Neural crest cell (in vitro differentiated cells): ENCODE results near the gene TRIM69. TPM values are rescaled to one million over a fixed set of nuclear protein-coding genes. Genes with fewer than 3 reads are reported as not detected.
"Not testable (repeated sequence)": the region's sequence is repeated elsewhere in the genome, so short reads cannot be mapped to it uniquely, and the experiment has no call there.

Experiments used
- DNase-seq: peaks from one replicate; pipeline ENCODE4 v3.0.0; 2021; ENCODE audit warnings: low read depth, mixed read lengths, low spot score
- H3K27ac Mint-ChIP-seq: one replicate; pipeline ENCODE4 v1.8.0; 2021; ENCODE audit warnings: mild to moderate bottlenecking, mixed read lengths; ENCODE audit not compliant: unreplicated experiment
- H3K27me3 Mint-ChIP-seq: 2 replicates; pipeline ENCODE4 v1.8.0; 2021; ENCODE audit warnings: low read depth, mild to moderate bottlenecking, mixed read lengths
- H3K36me3 Mint-ChIP-seq: 2 replicates; pipeline ENCODE4 v1.8.0; 2021; ENCODE audit warnings: low read depth, mild to moderate bottlenecking, mixed read lengths
- H3K4me1 Mint-ChIP-seq: 2 replicates; pipeline ENCODE4 v1.8.0; 2021; ENCODE audit warnings: mixed read lengths
- H3K4me3 Mint-ChIP-seq: one replicate; pipeline ENCODE4 v1.8.0; 2021; ENCODE audit warnings: mild to moderate bottlenecking, mixed read lengths
- H3K9me3 Mint-ChIP-seq: 2 replicates; pipeline ENCODE4 v1.8.0; 2021; ENCODE audit warnings: mixed read lengths
- total RNA-seq: library from RNA; stranded (reverse); gene quantifications from 2 replicates; pipeline ENCODE4 v1.2.1, GENCODE V29; 2021
- TF ChIP-seq, protein P1 (sequence below): fragments of 200-600 bp; sonication (generic); conservative IDR thresholded peaks from 2 replicates; pipeline ENCODE4 v1.5.0; 2021; ENCODE audit warnings: antibody characterized with exemption, mild to moderate bottlenecking

TRIM69 gene
- total RNA-seq, 1 donor from 2014 or later = 15.2 TPM

GRCh38 chr15:44775953-44776352, 39.6 kb downstream of the TRIM69 start:
- Mint-ChIP-seq H3K36me3 (peaks cover 17% of the 10 kb centered on the region), H3K27me3 (peaks cover 3% of the 10 kb centered on the region), H3K9me3 (peaks cover 12% of the 10 kb centered on the region), H3K4me3 (no peak overlapping the region), H3K4me1 (peaks cover 3% of the 10 kb centered on the region), H3K27ac (no peak overlapping the region)
- TF ChIP-seq, protein P1, sequence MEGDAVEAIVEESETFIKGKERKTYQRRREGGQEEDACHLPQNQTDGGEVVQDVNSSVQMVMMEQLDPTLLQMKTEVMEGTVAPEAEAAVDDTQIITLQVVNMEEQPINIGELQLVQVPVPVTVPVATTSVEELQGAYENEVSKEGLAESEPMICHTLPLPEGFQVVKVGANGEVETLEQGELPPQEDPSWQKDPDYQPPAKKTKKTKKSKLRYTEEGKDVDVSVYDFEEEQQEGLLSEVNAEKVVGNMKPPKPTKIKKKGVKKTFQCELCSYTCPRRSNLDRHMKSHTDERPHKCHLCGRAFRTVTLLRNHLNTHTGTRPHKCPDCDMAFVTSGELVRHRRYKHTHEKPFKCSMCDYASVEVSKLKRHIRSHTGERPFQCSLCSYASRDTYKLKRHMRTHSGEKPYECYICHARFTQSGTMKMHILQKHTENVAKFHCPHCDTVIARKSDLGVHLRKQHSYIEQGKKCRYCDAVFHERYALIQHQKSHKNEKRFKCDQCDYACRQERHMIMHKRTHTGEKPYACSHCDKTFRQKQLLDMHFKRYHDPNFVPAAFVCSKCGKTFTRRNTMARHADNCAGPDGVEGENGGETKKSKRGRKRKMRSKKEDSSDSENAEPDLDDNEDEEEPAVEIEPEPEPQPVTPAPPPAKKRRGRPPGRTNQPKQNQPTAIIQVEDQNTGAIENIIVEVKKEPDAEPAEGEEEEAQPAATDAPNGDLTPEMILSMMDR = no peak
- DNase-seq = no peak

GRCh38 chr15:44779761-44780160, 43.4 kb downstream of the TRIM69 start:
- no peaks in the 10 kb centered on the region for H3K36me3 Mint-ChIP-seq
- no peaks in the 10 kb centered on the region for H3K27me3 Mint-ChIP-seq
- H3K4me3 Mint-ChIP-seq = no peak overlapping the region
- no peaks in the 10 kb centered on the region for H3K9me3 Mint-ChIP-seq
- DNase-seq = no peak
- peaks cover 10% of the 10 kb centered on the region for H3K4me1 Mint-ChIP-seq
- no peak overlapping the region for H3K27ac Mint-ChIP-seq
- TF ChIP-seq, protein P1 = no peak

DNA sequence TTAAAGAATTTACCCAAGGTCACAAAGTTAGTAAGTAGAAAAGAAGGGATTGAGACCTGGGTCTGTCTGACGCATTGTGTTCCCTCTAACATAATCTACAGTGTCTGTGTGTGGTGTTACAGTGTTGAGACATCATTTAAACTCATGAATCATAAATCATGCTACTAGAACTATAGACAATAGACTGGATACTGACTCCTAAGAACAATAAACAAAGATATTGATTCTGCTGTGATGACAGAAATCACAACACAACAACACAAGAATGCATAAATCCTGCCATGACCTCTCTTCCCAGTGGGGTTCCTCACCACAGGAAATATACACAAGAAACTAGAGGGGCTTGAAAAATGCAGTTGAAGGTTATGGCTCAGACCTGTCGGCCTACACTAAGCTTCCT, 44.3 kb downstream of the TRIM69 start:
- no peak for DNase-seq
- Mint-ChIP-seq H3K27ac (no peak overlapping the region), H3K9me3 (no peaks in the 10 kb centered on the region), H3K4me3 (peak overlapping the region; percentile 41), H3K36me3 (no peaks in the 10 kb centered on the region), H3K27me3 (no peaks in the 10 kb centered on the region), H3K4me1 (peaks cover 10% of the 10 kb centered on the region)
- TF ChIP-seq, protein P1 = no peak

- no peaks in the 10 kb centered on the region for H3K9me3 Mint-ChIP-seq
- TF ChIP-seq, protein P1 = no peak
- no peak overlapping the region for H3K4me3 Mint-ChIP-seq
These were observed 44.9 kb downstream of the TRIM69 start for GRCh38 chr15:44781128-44781810.

GRCh38 chr15:44782516-44782915, 46.2 kb downstream of the TRIM69 start:
- peaks cover 10% of the 10 kb centered on the region for H3K4me1 Mint-ChIP-seq
- H3K4me3 Mint-ChIP-seq = peak overlapping the region; percentile 11
- DNase-seq = no peak
- TF ChIP-seq, protein P1 = no peak
- H3K27me3 Mint-ChIP-seq = no peaks in the 10 kb centered on the region
- H3K36me3 Mint-ChIP-seq = no peaks in the 10 kb centered on the region
- H3K9me3 Mint-ChIP-seq = no peaks in the 10 kb centered on the region
- H3K27ac Mint-ChIP-seq = no peak overlapping the region

More at GRCh38 chr15:44781128-44781810, 44.9 kb downstream of the TRIM69 start:
- no peak for DNase-seq
- no peak overlapping the region for H3K27ac Mint-ChIP-seq
- H3K4me1 Mint-ChIP-seq = peaks cover 10% of the 10 kb centered on the region
- H3K27me3 Mint-ChIP-seq = no peaks in the 10 kb centered on the region
- no peaks in the 10 kb centered on the region for H3K36me3 Mint-ChIP-seq

GRCh38 chr15:44784918-44785274, 48.6 kb downstream of the TRIM69 start:
- not testable (repeated sequence) for H3K9me3 Mint-ChIP-seq, H3K27me3 Mint-ChIP-seq, H3K27ac Mint-ChIP-seq, H3K36me3 Mint-ChIP-seq, DNase-seq
- Mint-ChIP-seq H3K4me3 (peak overlapping the region; percentile 94), H3K4me1 (peaks cover 10% of the 10 kb centered on the region)
